HepG2 (cell line): ENCODE data around the gene E2F1. TPM values are rescaled to one million over a fixed set of nuclear protein-coding genes. Genes with fewer than 3 reads are reported as not detected.
A peak's percentile ranks its signal among the peaks of the same experiment; 100 is the strongest.

Experiments used
- ELF4 ChIP-seq: sonication (generic); formaldehyde crosslinking; IDR thresholded peaks from 2 replicates; pipeline ENCODE4 v1.5.0; 2020; ENCODE audit warnings: missing genetic modification reagents, mild to moderate bottlenecking, moderate library complexity, borderline replicate concordance
- KAT8 ChIP-seq: IDR thresholded peaks from 2 replicates; pipeline ENCODE4 v1.6.1; 2016; ENCODE audit warnings: missing genetic modification reagents, missing compliant biosample characterization
- MED13 ChIP-seq: sonication (generic); formaldehyde crosslinking; IDR thresholded peaks from 2 replicates; pipeline ENCODE4 v1.5.0; 2020; ENCODE audit warnings: missing genetic modification reagents
- NFE2 ChIP-seq: sonication (generic); formaldehyde crosslinking; IDR thresholded peaks from 2 replicates; pipeline ENCODE4 v1.4.0; 2020; ENCODE audit warnings: missing genetic modification reagents
- NR2F6 ChIP-seq, 2 experiments: IDR thresholded peaks; 2 replicates each; pipeline ENCODE4 v1.6.1; 2016; ENCODE audit warnings: antibody characterized with exemption in 1 of 2, mild to moderate bottlenecking in 1 of 2
- RNF2 ChIP-seq: fragments of 450-650 bp; conservative IDR thresholded peaks from 2 replicates; pipeline ENCODE4 v1.6.1; 2016; ENCODE audit warnings: low read depth
- TBX3 ChIP-seq: fragments of 450-650 bp; IDR thresholded peaks from 2 replicates; pipeline ENCODE4 v1.6.1; 2017; ENCODE audit warnings: antibody characterized with exemption, mild to moderate bottlenecking, inconsistent platforms, borderline replicate concordance
- ZNF451 ChIP-seq: sonication (generic); formaldehyde crosslinking; IDR thresholded peaks from 2 replicates; pipeline ENCODE4 v1.5.0; 2020; ENCODE audit warnings: mild to moderate bottlenecking, missing genetic modification reagents
- ZNF569 ChIP-seq: sonication (generic); formaldehyde crosslinking; IDR thresholded peaks from 2 replicates; pipeline ENCODE4 v1.5.0; 2020; ENCODE audit warnings: mild to moderate bottlenecking, missing genetic modification reagents, moderate library complexity, borderline replicate concordance
- ZNF724P ChIP-seq: sonication (generic); formaldehyde crosslinking; IDR thresholded peaks from 2 replicates; pipeline ENCODE4 v1.8.0; 2022; ENCODE audit warnings: missing genetic modification reagents, borderline replicate concordance
- ZNF761 ChIP-seq: sonication (generic); formaldehyde crosslinking; conservative IDR thresholded peaks from 2 replicates; pipeline ENCODE4 v1.4.0; 2020; ENCODE audit warnings: mild to moderate bottlenecking, missing genetic modification reagents
- polyA plus RNA-seq, 8 experiments: library from polyadenylated mRNA; depleted of rRNA in 3 of 8; stranded (reverse) in 7 of 8; unstranded in 1 of 8; fragments of >200 nt; fragmentation: Illumina TruSeq in 4 of 8; extraction: Trizol in 4 of 8; gene quantifications; 2 replicates each; pipeline versions ENCODE4 v1.2.1 to v1.2.3, GENCODE V29; 2011 to 2016; ENCODE audit warnings: low read depth in 4 of 8, missing spikeins in 1 of 8, mixed read lengths in 1 of 8; ENCODE audit not compliant: insufficient read depth in 1 of 8
- total RNA-seq, 5 experiments: library from RNA; depleted of rRNA; stranded (reverse); fragments of >200 nt; fragmentation: Illumina TruSeq; extraction: Trizol; gene quantifications; 2 replicates each; pipeline ENCODE4 v1.2.3, GENCODE V29; 2016; ENCODE audit warnings: low read depth in 1 of 5
- TF ChIP-seq, protein P1 (sequence below): IDR thresholded peaks from 2 replicates; pipeline ENCODE4 v1.6.1; 2016; ENCODE audit warnings: mild to moderate bottlenecking
- TF ChIP-seq, protein P2 (sequence below): sonication (generic); formaldehyde crosslinking; IDR thresholded peaks from 2 replicates; pipeline ENCODE4 v1.4.0; 2020; ENCODE audit warnings: mild to moderate bottlenecking, missing genetic modification reagents
- TF ChIP-seq, protein P3 (sequence below): sonication (generic); formaldehyde crosslinking; IDR thresholded peaks from 2 replicates; pipeline ENCODE4 v1.4.0; 2020; ENCODE audit warnings: missing genetic modification reagents
- TF ChIP-seq, protein P4 (sequence below): sonication (generic); formaldehyde crosslinking; IDR thresholded peaks from 2 replicates; pipeline ENCODE4 v1.4.0; 2020; ENCODE audit warnings: missing genetic modification reagents
- TF ChIP-seq, protein P5 (sequence below): sonication (generic); formaldehyde crosslinking; IDR thresholded peaks from 2 replicates; pipeline ENCODE4 v1.4.0; 2020; ENCODE audit warnings: missing genetic modification reagents, borderline replicate concordance
- TF ChIP-seq, protein P6 (sequence below): sonication (generic); formaldehyde crosslinking; IDR thresholded peaks from 2 replicates; pipeline ENCODE4 v1.4.0; 2020; ENCODE audit warnings: missing genetic modification reagents

Gene E2F1
- total and polyA plus RNA-seq, 2 of the 13 experiments (the other 11 are each of a cell fraction or from before 2014, with no cell fraction given): 25.5 to 39.4 TPM

DNA sequence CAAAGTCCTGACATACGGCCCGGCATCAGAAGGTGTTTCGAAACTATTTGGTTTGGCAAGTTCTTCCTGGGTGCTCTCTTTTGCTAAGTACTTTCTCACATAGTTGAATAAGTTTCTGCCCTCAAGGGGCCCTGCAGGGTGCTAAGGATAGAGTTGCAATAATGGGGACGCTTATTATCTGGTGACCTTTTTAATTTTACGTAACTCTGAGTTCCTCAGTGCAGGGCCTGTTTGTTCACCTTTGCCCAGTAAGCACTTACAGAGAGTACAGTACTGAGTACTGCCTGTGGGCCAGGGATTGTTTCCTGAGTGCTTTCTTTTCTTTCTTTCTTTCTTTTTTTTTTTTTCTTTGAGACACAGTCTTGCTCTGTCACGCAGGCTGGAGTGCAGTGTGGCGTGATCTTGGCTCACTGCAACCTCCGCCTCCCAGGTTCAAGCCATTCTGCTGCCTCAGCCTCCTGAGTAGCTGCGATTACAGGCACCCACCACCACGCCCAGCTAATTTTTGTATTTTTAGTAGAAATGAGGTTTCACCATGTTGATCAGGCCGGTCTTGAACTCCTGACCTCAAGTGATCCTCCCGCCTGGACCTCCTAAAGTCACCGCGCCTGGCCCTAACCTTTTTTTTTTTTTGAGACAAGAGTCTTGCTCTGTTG is 38.4 kb upstream of the E2F1 start (continued):
- TF ChIP-seq, protein P1, sequence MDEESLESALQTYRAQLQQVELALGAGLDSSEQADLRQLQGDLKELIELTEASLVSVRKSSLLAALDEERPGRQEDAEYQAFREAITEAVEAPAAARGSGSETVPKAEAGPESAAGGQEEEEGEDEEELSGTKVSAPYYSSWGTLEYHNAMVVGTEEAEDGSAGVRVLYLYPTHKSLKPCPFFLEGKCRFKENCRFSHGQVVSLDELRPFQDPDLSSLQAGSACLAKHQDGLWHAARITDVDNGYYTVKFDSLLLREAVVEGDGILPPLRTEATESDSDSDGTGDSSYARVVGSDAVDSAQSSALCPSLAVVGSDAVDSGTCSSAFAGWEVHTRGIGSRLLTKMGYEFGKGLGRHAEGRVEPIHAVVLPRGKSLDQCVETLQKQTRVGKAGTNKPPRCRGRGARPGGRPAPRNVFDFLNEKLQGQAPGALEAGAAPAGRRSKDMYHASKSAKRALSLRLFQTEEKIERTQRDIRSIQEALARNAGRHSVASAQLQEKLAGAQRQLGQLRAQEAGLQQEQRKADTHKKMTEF (CRISPR knock-in tag): peak; percentile 90
- TF ChIP-seq, protein P2, sequence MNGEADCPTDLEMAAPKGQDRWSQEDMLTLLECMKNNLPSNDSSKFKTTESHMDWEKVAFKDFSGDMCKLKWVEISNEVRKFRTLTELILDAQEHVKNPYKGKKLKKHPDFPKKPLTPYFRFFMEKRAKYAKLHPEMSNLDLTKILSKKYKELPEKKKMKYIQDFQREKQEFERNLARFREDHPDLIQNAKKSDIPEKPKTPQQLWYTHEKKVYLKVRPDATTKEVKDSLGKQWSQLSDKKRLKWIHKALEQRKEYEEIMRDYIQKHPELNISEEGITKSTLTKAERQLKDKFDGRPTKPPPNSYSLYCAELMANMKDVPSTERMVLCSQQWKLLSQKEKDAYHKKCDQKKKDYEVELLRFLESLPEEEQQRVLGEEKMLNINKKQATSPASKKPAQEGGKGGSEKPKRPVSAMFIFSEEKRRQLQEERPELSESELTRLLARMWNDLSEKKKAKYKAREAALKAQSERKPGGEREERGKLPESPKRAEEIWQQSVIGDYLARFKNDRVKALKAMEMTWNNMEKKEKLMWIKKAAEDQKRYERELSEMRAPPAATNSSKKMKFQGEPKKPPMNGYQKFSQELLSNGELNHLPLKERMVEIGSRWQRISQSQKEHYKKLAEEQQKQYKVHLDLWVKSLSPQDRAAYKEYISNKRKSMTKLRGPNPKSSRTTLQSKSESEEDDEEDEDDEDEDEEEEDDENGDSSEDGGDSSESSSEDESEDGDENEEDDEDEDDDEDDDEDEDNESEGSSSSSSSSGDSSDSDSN (CRISPR knock-in tag): no peak
- TF ChIP-seq TBX3: no peak
- no peak for TF ChIP-seq ZNF451 (CRISPR knock-in tag)
- TF ChIP-seq NFE2 (CRISPR knock-in tag): no peak
- no peak for TF ChIP-seq ZNF569 (CRISPR knock-in tag)
- TF ChIP-seq ELF4 (CRISPR knock-in tag): no peak
- no peak for TF ChIP-seq ZNF724P (CRISPR knock-in tag)
- TF ChIP-seq, protein P3, sequence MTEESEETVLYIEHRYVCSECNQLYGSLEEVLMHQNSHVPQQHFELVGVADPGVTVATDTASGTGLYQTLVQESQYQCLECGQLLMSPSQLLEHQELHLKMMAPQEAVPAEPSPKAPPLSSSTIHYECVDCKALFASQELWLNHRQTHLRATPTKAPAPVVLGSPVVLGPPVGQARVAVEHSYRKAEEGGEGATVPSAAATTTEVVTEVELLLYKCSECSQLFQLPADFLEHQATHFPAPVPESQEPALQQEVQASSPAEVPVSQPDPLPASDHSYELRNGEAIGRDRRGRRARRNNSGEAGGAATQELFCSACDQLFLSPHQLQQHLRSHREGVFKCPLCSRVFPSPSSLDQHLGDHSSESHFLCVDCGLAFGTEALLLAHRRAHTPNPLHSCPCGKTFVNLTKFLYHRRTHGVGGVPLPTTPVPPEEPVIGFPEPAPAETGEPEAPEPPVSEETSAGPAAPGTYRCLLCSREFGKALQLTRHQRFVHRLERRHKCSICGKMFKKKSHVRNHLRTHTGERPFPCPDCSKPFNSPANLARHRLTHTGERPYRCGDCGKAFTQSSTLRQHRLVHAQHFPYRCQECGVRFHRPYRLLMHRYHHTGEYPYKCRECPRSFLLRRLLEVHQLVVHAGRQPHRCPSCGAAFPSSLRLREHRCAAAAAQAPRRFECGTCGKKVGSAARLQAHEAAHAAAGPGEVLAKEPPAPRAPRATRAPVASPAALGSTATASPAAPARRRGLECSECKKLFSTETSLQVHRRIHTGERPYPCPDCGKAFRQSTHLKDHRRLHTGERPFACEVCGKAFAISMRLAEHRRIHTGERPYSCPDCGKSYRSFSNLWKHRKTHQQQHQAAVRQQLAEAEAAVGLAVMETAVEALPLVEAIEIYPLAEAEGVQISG (CRISPR knock-in tag): peak; percentile 48; the same call in 1 of the 2 replicates
- TF ChIP-seq, protein P4, sequence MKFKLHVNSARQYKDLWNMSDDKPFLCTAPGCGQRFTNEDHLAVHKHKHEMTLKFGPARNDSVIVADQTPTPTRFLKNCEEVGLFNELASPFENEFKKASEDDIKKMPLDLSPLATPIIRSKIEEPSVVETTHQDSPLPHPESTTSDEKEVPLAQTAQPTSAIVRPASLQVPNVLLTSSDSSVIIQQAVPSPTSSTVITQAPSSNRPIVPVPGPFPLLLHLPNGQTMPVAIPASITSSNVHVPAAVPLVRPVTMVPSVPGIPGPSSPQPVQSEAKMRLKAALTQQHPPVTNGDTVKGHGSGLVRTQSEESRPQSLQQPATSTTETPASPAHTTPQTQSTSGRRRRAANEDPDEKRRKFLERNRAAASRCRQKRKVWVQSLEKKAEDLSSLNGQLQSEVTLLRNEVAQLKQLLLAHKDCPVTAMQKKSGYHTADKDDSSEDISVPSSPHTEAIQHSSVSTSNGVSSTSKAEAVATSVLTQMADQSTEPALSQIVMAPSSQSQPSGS: 0 out of 2 replicates have a peak, but pooled peaks have one; percentile 57
- no peak for TF ChIP-seq RNF2
- TF ChIP-seq NR2F6 (IDR thresholded peaks at IDR 0.05): peak; percentile 97
- TF ChIP-seq NR2F6 (CRISPR knock-in tag; IDR thresholded peaks at IDR 0.05): peak; percentile 91
- no peak; the same call in 1 of the 2 replicates for TF ChIP-seq ZNF761
- peak; percentile 76; the same call in 1 of the 2 replicates for TF ChIP-seq MED13 (CRISPR knock-in tag)
- TF ChIP-seq, protein P5, sequence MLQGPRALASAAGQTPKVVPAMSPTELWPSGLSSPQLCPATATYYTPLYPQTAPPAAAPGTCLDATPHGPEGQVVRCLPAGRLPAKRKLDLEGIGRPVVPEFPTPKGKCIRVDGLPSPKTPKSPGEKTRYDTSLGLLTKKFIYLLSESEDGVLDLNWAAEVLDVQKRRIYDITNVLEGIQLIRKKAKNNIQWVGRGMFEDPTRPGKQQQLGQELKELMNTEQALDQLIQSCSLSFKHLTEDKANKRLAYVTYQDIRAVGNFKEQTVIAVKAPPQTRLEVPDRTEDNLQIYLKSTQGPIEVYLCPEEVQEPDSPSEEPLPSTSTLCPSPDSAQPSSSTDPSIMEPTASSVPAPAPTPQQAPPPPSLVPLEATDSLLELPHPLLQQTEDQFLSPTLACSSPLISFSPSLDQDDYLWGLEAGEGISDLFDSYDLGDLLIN: no peak
- TF ChIP-seq KAT8 (CRISPR knock-in tag): peak; percentile 73; the same call in 1 of the 2 replicates
- TF ChIP-seq, protein P6, sequence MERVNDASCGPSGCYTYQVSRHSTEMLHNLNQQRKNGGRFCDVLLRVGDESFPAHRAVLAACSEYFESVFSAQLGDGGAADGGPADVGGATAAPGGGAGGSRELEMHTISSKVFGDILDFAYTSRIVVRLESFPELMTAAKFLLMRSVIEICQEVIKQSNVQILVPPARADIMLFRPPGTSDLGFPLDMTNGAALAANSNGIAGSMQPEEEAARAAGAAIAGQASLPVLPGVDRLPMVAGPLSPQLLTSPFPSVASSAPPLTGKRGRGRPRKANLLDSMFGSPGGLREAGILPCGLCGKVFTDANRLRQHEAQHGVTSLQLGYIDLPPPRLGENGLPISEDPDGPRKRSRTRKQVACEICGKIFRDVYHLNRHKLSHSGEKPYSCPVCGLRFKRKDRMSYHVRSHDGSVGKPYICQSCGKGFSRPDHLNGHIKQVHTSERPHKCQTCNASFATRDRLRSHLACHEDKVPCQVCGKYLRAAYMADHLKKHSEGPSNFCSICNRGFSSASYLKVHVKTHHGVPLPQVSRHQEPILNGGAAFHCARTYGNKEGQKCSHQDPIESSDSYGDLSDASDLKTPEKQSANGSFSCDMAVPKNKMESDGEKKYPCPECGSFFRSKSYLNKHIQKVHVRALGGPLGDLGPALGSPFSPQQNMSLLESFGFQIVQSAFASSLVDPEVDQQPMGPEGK (CRISPR knock-in tag): peak; percentile 84
